LNCAP (cell line): Measurements from ENCODE around the gene FYCO1.

Source experiments
- TF ChIP-seq, protein P1 (sequence below): fragments of 450-650 bp; IDR thresholded peaks from 2 replicates; pipeline ENCODE4 v1.5.1; 2017; ENCODE audit warnings: mild to moderate bottlenecking

The FYCO1 gene

DNA sequence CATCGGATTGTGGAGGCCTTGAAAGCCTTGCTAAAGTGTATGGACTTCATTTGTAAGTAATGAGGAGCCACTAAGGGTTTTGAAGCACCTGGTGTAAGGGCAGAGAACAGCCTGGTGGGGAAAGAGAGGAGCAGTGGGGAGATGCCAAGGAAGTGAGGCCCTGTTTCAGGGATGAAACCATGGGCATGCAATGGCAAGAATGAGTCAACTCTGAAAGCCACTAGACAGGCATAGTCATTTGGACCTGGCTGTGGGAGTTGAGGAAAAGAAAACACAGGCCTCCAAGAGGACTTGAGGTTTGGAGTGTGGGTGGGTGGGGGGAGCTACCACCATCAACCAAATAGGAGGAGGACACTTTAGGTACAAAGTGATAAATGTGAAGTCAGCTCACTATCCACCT, 24.1 kb upstream of the FYCO1 start:
- TF ChIP-seq, protein P1, sequence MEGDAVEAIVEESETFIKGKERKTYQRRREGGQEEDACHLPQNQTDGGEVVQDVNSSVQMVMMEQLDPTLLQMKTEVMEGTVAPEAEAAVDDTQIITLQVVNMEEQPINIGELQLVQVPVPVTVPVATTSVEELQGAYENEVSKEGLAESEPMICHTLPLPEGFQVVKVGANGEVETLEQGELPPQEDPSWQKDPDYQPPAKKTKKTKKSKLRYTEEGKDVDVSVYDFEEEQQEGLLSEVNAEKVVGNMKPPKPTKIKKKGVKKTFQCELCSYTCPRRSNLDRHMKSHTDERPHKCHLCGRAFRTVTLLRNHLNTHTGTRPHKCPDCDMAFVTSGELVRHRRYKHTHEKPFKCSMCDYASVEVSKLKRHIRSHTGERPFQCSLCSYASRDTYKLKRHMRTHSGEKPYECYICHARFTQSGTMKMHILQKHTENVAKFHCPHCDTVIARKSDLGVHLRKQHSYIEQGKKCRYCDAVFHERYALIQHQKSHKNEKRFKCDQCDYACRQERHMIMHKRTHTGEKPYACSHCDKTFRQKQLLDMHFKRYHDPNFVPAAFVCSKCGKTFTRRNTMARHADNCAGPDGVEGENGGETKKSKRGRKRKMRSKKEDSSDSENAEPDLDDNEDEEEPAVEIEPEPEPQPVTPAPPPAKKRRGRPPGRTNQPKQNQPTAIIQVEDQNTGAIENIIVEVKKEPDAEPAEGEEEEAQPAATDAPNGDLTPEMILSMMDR = no peak

DNA sequence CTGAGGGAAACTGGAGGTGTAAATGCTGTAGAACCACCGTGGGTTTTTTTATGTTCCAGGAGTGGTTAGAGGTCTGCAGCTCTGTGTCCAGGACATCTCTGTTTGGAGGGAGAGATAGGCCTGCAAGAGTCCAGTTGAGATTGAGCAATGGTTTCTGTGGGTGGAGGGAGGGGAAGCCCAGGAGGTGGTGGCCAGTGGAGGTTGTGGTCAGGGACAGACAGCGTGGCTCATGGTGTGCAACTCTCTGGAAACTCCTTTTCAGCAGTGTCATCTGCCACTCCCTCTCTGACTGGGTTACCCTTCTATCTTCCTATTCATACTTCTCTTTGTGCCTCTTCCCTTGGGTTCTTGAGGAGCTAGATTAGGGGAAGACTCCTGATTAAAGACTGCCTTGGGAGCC, 22.1 kb upstream of the FYCO1 start:
- TF ChIP-seq, protein P1 = no peak

DNA sequence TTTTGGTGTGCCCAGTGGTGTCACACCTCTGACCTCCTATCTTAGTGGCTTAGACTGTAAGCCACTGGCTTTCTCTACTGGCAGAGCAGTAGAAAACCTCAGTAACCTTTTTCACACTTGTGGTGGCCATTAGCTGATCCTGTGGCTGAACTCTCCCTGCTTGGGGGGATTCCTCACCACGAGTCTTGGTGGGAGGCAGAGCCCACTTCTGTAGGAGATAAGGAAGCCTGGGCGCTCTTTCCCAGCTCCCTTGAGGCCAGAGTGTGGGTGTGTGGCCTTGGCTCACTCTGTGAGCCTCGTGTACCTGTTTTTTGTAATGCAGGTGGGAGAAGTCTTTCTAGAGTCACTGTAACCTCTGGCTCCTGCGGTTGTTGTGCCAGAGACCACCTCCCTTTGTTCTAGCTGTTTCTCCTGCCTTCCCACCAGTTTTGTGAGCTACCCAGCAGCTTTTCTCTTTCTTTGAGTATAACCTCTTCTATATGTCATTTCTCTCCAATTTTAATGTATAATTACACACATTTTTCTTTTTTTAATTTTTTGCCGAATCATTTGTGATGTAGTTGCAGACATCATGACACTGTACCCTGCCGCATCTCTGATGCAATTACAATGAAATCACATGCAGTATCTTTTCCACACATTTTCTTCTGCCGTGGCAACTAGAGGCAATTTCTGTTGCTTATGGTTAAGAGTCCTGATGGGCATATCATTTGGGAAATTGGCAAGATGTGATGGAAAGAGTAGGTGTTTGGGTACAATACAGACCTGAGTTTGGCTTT, 17.9 kb upstream of the FYCO1 start:
- TF ChIP-seq, protein P1 = no peak

DNA sequence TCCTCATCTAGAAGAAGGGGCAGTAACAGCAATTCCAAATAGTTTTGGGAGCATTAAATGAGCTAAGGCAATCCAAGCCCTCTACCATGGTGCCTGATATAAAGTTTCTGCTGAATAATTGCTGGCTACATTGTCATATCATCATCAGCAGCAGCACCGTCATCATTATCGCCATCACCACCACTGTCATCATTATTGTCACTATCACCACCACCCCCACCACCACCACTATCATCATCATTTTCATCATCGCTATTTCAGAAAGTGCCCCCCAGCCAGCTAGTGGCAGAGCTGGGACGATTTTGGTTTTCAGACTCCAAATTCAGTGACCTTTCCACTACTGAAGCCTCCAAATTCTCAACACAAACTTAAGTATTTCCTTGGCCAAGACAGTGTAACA, 16.6 kb upstream of the FYCO1 start:
- TF ChIP-seq, protein P1 = no peak

DNA sequence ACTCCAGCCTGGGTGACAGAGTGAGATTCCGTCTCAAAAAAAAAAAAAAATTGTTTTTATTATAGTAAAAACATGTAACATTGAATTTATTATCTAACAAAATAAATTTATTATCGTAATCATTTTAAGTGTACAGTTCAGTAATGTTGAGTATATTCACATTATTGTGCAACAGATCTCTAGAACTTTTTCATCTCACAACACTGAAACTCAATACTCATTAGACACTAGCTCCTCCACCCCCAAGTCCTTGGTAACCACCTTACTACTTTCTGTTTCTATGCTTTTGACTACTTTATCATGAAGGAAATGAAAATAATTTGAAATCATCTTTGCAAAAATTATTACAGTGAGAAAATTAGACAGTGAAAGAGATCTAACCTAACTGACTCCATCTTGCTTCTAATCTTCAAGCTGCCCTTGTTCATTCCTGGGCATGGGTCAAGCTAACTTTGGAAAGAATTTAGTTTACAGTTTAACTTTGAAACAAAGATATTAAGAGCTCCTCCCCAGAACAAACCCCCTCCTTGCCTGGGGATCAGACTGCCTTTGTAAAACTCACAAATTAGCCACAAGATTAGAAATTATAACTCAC, 15.0 kb upstream of the FYCO1 start:
- TF ChIP-seq, protein P1 = no peak

DNA sequence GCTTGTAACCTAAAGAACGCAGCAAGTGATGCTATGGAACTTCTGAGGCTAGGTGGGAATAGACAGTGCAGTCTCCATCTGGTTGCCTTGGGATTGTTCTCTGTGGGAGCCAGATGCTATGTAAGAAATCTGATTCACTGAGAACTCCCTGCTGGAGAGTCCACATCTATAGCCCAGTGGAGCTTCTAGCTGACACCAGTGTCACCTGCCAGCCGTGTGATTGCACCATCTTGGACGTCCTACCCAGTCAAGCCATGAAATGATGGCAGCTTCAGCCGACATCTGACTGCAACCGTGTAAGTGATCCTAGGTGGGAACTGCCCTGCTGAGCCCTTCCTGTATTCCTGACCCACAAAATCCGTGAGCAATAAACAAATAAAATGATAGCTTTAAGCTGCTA, 12.4 kb upstream of the FYCO1 start:
- TF ChIP-seq, protein P1 = no peak

DNA sequence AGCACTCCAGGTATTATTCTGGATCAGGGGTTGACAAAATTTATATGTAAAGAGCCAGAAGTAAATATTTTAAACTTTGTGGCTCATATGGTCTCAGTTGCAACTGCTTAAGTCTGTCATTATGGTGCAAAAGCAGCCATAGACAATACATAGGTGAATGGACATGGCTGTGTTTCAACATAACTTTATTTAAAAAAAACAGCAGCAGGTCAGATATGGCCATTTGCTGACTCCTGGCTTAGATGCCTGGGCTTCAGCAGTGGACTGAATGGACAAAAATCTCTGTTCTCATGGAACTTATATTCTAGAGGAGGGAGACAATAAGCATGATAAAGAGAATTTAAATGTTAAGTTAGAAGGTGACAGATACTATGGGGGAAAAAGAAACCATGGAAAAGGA, 11.7 kb upstream of the FYCO1 start:
- TF ChIP-seq, protein P1 = no peak
